ENCODE data around the gene AOC3.
"Not testable (repeated sequence)": the region's sequence is repeated elsewhere in the genome, so short reads cannot be mapped to it uniquely, and the experiment has no call there.

Gene AOC3

GRCh38 chr17:42849451-42850181 lies 1.4 kb upstream of the AOC3 start:
- TF ChIP-seq CTCF (IDR thresholded peaks at IDR 0.05; ENCODE audit: low read depth, low read length, missing control alignments), result no peak
- no peak overlapping the region for H3K4me3 ChIP-seq (ENCODE audit: low read depth, low read length)
- DNase-seq (ENCODE audit: low read depth), result no peak

- not testable (repeated sequence) for H3K4me3 ChIP-seq (ENCODE audit: low read depth, low read length); DNase-seq (ENCODE audit: low read depth)
Measured at GRCh38 chr17:42851371-42852240, 607 bp downstream of the AOC3 start.

- DNase-seq (ENCODE audit: low read depth), result no peak
- TF ChIP-seq CTCF (IDR thresholded peaks at IDR 0.05; ENCODE audit: low read depth, low read length, missing control alignments), result no peak
- no peak overlapping the region for H3K4me3 ChIP-seq (ENCODE audit: low read depth, low read length)
Measured at GRCh38 chr17:42852351-42852750, 1.4 kb downstream of the AOC3 start.

- no peak for DNase-seq (ENCODE audit: low read depth)
- H3K4me3 ChIP-seq (ENCODE audit: low read depth, low read length), result no peak overlapping the region
- TF ChIP-seq CTCF (IDR thresholded peaks at IDR 0.05; ENCODE audit: low read depth, low read length, missing control alignments), result no peak
Measured at GRCh38 chr17:42853004-42853403, 2.0 kb downstream of the AOC3 start.

GRCh38 chr17:42853597-42853967 lies 2.6 kb downstream of the AOC3 start:
- DNase-seq (ENCODE audit: low read depth), result no peak
- H3K4me3 ChIP-seq (ENCODE audit: low read depth, low read length), result no peak overlapping the region
- no peak for TF ChIP-seq CTCF (IDR thresholded peaks at IDR 0.05; ENCODE audit: low read depth, low read length, missing control alignments)

GRCh38 chr17:42853968-42854790 lies 3.2 kb downstream of the AOC3 start:
- TF ChIP-seq CTCF (IDR thresholded peaks at IDR 0.05; ENCODE audit: low read depth, low read length, missing control alignments), result no peak
- no peak for DNase-seq (ENCODE audit: low read depth)
- H3K4me3 ChIP-seq (ENCODE audit: low read depth, low read length), result no peak overlapping the region

- TF ChIP-seq CTCF (IDR thresholded peaks at IDR 0.05; ENCODE audit: low read depth, low read length, missing control alignments), result no peak
- no peak for DNase-seq (ENCODE audit: low read depth)
- H3K4me3 ChIP-seq (ENCODE audit: low read depth, low read length), result no peak overlapping the region
Measured at GRCh38 chr17:42855048-42855596, 4.1 kb downstream of the AOC3 start.

GRCh38 chr17:42856093-42856492 lies 5.1 kb downstream of the AOC3 start:
- H3K4me3 ChIP-seq (ENCODE audit: low read depth, low read length); DNase-seq (ENCODE audit: low read depth): not testable (repeated sequence)

GRCh38 chr17:42856516-42856915 lies 5.5 kb downstream of the AOC3 start:
- H3K4me3 ChIP-seq (ENCODE audit: low read depth, low read length); DNase-seq (ENCODE audit: low read depth): not testable (repeated sequence)
